ENCODE results near the gene FOCAD.

- peak; percentile 67 for TF ChIP-seq NRF1 (IDR thresholded peaks at IDR 0.05; ENCODE audit: low read depth, low read length)
- no peak for TF ChIP-seq YY1 (IDR thresholded peaks at IDR 0.05; ENCODE audit: low read depth, low read length)
- no peak for TF ChIP-seq CTCF (IDR thresholded peaks at IDR 0.05; ENCODE audit: control extremely low read depth in 1 of 3, insufficient read depth in 1 of 3, low read depth in 1 of 3, low read length in 3 of 3)
- no peak for TF ChIP-seq SRF (IDR thresholded peaks at IDR 0.05; ENCODE audit: low read depth, low read length)
- peak; percentile 97 for TF ChIP-seq POLR2A (IDR thresholded peaks at IDR 0.05; ENCODE audit: control extremely low read depth in 1 of 2, low read depth in 2 of 2, low read length in 2 of 2)
- no peak for TF ChIP-seq BCL11A (IDR thresholded peaks at IDR 0.05; ENCODE audit: low read depth in 2 of 2, low read length in 2 of 2)
Observed at GRCh38 chr9:20684035-20684874, at the start of gene FOCAD.

All from H1 (cell line).